ENCODE measurements around the gene METTL16.

The METTL16 gene

DNA sequence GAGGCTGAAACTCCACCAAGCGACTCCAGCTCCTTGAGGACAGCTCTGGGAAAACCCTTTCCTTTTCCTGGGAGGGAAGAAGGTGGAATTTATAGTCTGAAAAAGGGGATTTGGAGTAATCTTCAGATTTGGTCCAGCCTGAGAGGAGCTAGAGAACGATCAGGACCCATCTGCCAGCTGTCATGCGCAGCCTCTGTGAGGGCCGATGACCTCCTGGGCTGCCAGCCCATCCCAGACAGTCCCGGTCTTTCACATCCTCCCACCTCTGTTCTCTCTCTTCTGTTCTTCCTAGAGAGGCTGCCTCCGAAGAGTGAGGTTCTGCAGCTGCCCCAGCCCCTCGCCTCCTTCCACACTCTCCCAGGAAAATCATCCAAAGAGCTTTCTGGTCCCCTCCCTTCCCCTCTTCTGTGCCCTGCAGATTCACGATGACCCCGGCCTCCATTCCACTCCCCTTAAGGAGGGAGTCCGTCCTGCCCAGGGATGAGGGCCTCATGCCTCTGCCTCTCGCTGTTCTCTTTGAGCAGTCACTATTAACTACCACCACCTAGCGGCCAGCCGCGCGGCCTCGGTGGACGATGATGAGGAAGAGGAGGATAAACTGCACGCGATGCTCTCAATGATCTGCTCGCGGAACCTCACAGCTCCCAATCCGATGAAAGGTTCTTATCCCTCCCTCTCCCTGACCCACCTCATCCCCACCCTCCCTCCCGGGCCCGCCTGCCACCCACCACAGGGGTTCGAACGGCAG lies 144.8 kb downstream of the METTL16 start:
- no peak overlapping the region for H3K4me3 ChIP-seq (ENCODE audit: low read length, poor library complexity, severe bottlenecking)
- TF ChIP-seq, protein P1, sequence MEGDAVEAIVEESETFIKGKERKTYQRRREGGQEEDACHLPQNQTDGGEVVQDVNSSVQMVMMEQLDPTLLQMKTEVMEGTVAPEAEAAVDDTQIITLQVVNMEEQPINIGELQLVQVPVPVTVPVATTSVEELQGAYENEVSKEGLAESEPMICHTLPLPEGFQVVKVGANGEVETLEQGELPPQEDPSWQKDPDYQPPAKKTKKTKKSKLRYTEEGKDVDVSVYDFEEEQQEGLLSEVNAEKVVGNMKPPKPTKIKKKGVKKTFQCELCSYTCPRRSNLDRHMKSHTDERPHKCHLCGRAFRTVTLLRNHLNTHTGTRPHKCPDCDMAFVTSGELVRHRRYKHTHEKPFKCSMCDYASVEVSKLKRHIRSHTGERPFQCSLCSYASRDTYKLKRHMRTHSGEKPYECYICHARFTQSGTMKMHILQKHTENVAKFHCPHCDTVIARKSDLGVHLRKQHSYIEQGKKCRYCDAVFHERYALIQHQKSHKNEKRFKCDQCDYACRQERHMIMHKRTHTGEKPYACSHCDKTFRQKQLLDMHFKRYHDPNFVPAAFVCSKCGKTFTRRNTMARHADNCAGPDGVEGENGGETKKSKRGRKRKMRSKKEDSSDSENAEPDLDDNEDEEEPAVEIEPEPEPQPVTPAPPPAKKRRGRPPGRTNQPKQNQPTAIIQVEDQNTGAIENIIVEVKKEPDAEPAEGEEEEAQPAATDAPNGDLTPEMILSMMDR (conservative IDR thresholded peaks at IDR 0.05; ENCODE audit: low read length): no peak
- H3K27me3 ChIP-seq (ENCODE audit: insufficient read depth, low read length, poor library complexity, severe bottlenecking): no peaks in the 10 kb centered on the region
- H3K36me3 ChIP-seq (ENCODE audit: insufficient read depth, low read length): peaks cover 6% of the 10 kb centered on the region; the same call in 1 of the 2 replicates
- H2AFZ ChIP-seq (ENCODE audit: low read length): no peak overlapping the region
- no peak overlapping the region for H3K9ac ChIP-seq (ENCODE audit: low read depth, low read length, poor library complexity, severe bottlenecking)
- H3K9me3 ChIP-seq (ENCODE audit: insufficient read depth, low read depth, low read length): no peaks in the 10 kb centered on the region
- no peak overlapping the region for H3K4me2 ChIP-seq (ENCODE audit: low read depth, low read length, poor library complexity, severe bottlenecking)
- H3K9me2 ChIP-seq (replicated peaks; ENCODE audit: low read depth, low read length): no peaks in the 10 kb centered on the region
- no peaks in the 10 kb centered on the region for H3F3A ChIP-seq (ENCODE audit: low read depth)
- no peaks in the 10 kb centered on the region for H4K20me1 ChIP-seq (ENCODE audit: insufficient read depth, low read length, poor library complexity, severe bottlenecking)
- H3K79me2 ChIP-seq (ENCODE audit: insufficient read depth, low read length): no peaks in the 10 kb centered on the region
- H3K4me1 ChIP-seq (ENCODE audit: insufficient read depth, low read length, poor library complexity, severe bottlenecking): peaks cover 6% of the 10 kb centered on the region
